Activated CD4-positive, CD25-positive, alpha-beta regulatory T cell treated with anti-CD3 and anti-CD28 coated beads, Interleukin-2, amount 50 U/mL, for 72 hours (primary cell): ENCODE measurements around the gene TNFRSF21.
"Not testable (repeated sequence)": the region's sequence is repeated elsewhere in the genome, so short reads cannot be mapped to it uniquely, and the experiment has no call there.

ENCODE experiments used
- DNase-seq: peaks from one replicate; pipeline ENCODE4 v3.0.0; 2021

Gene TNFRSF21

GRCh38 chr6:47309291-47310130 is at the start of gene TNFRSF21:
TNFRSF21 (minus strand) TSS chr6:47309905; CDS start chr6:47309511, 394 bp downstream.
- DNase-seq, result peak; percentile 72

GRCh38 chr6:47358440-47359225 is 48.9 kb upstream of the TNFRSF21 start:
- no peak for DNase-seq

GRCh38 chr6:47357827-47358226 is 48.1 kb upstream of the TNFRSF21 start:
- DNase-seq, result no peak

DNA sequence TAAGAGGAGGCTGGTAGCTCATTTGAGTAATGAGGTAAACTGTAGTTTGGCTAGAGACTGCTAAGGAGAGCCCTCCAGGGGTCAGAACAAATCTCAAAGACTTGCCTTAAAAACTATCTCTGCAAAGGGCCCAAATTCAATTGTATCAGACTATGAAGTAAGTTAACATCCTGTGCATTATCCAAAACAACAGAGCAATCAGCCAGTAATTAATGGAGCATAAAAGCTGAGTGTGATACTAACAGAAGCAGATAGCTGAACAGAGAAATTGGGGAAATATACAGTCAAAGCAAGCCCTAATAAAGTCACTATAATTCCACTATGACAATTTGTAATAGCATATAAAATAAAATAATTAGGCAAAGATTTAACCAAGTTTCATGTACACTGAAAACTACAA is 45.8 kb upstream of the TNFRSF21 start:
- DNase-seq, result no peak

- no peak for DNase-seq
Observed at GRCh38 chr6:47353871-47354270, 44.2 kb upstream of the TNFRSF21 start.

DNA sequence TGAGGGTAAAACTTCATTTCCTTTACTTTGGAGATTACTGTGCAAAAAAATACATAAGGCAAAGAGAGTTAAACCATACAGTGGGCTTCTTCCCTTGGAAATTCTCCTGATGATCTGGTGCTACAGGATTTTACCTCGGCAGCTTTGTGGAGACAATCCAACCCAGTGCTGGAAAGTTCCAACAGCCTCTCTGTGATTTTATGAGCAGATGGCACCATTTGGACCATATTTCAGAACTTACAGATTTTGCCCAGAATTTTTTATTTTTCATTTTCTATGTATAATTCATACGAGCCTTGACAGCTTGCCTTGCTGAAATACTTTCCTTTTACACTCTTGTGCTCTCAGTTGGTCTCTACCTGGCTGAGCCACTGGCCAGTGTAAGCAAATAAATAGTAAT is 43.3 kb upstream of the TNFRSF21 start:
- no peak for DNase-seq

DNA sequence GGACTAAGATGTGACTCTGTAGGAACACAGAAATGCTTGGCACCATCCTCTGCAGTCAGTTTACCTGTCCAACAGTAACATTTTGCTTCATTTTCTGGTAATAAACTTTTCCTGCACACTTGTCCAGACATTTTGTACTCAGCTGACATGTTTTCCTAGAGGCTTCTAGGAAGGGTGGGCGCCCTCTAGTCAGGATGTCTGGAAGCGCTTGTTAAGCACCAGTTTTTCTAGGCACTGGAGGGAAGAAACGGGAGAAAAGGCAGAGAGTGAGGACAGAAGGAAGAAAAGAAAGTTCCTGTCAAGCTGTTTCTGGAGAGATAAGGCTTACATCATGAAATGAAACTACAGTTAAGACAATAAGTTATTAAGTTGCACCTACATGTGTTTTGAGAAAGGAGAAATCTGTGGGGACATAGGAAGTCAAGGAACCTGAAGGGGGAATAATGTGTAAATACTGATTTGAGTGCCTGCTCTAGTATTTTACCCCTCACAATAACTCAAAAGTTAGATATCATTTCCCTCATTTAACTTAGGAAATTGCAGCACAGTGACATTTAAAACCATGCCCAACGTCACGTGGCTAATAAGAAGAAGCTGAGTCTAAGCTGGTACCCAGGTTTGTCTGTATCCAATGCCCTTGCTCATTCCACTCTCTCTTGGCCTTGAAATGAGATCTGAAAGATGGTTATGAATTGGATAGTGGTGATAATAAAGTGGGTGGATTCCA is 42.7 kb upstream of the TNFRSF21 start:
- DNase-seq, result no peak

DNA sequence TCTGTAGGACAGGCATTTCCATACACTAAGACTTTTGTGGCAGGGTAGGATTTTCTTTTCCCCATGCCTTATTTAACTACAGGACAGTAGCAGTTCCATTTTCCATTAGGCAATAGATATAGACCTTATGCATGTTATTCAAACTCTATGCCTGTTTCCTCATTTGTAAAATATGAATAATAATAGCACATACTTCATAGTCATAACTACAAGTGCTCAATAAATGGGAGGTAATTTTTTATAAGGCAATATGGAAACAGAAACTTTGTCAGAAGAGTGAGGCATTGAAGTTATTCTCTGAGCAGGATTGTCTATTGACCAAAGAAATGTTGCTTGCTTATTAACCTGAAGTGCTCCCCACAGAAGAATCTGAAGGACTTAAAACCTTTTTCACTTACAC is 41.9 kb upstream of the TNFRSF21 start:
- DNase-seq, result no peak

GRCh38 chr6:47349931-47350330 is 40.2 kb upstream of the TNFRSF21 start:
- DNase-seq, result no peak

- no peak for DNase-seq
Observed at GRCh38 chr6:47348316-47348863, 38.7 kb upstream of the TNFRSF21 start.

GRCh38 chr6:47345761-47346160 is 36.1 kb upstream of the TNFRSF21 start:
- no peak for DNase-seq

- no peak for DNase-seq
Observed at GRCh38 chr6:47344022-47344421, 34.3 kb upstream of the TNFRSF21 start.

GRCh38 chr6:47343600-47343999 is 33.9 kb upstream of the TNFRSF21 start:
- no peak for DNase-seq

GRCh38 chr6:47342824-47343223 is 33.1 kb upstream of the TNFRSF21 start:
- no peak for DNase-seq

DNA sequence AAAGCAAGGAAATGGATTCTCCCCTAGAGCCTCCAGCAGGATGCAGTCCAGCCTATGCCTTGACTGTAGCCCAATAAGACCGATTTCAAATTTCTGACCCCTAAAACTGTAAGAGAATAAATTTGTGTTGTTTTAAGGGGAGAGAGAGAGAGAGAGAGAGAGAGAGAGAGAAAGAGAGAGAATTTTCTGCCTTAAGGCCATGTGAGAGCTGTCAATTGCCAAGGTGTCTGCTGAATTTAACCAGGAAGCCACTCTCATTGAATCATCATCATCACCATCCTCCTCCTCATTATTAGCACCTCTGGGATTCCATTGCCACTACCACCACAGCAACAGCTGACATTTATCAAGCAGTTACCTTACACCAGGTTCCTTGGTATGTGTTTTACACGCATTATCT is 27.8 kb upstream of the TNFRSF21 start:
- DNase-seq, result no peak

GRCh38 chr6:47336334-47336733 is 26.6 kb upstream of the TNFRSF21 start:
- no peak for DNase-seq

GRCh38 chr6:47335466-47335865 is 25.8 kb upstream of the TNFRSF21 start:
- no peak for DNase-seq

GRCh38 chr6:47334334-47334733 is 24.6 kb upstream of the TNFRSF21 start:
- DNase-seq, result no peak

- DNase-seq, result not testable (repeated sequence)
Observed at GRCh38 chr6:47328606-47329005, 18.9 kb upstream of the TNFRSF21 start.

GRCh38 chr6:47328139-47328538 is 18.4 kb upstream of the TNFRSF21 start:
- DNase-seq, result not testable (repeated sequence)

DNA sequence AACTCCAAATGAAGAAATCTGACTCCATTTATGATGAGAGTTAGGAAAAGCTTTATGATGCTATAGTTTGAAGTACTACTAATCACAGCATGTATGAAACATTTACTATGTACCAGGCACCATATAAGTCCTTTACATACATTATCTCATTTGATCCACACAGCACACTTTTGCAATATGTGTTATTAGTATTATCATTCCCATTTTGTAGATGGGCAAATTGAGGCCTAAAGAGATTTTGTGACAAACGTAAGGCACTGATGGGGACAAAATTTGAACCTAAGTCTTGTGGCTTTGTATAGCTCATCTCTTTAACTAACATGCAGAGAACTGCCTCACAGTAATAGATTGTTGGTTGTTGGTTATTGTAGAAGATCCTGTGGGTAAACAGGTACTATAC is 14.2 kb upstream of the TNFRSF21 start:
- no peak for DNase-seq

GRCh38 chr6:47323321-47323720 is 13.6 kb upstream of the TNFRSF21 start:
- no peak for DNase-seq

DNA sequence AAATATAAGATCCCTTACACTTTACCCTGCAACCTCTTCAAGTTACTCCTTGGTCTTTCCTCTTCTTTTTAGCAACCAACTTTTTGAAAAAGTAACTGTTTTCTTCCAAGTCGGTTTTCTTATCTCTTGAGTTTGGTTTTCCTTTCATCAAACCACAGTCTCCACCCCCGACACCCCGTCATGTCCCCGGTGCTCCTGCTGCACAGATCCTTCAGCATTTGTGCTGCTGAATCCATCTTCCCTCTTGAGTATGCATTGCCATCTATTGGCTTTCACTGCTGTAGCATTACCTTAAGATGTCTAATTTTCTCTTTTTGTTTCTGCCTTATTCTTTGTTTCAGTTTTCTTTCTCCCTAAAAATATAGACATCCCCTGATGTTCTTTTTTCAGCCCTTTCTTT is 11.9 kb upstream of the TNFRSF21 start:
- DNase-seq, result no peak
